ENCODE measurements around the gene PHF3.
"Not testable (repeated sequence)": the region's sequence is repeated elsewhere in the genome, so short reads cannot be mapped to it uniquely, and the experiment has no call there.

The PHF3 gene

GRCh38 chr6:63709148-63709547, 73.5 kb downstream of the PHF3 start:
- no peak for DNase-seq

GRCh38 chr6:63713332-63713731, 77.7 kb downstream of the PHF3 start:
- DNase-seq = no peak

DNA sequence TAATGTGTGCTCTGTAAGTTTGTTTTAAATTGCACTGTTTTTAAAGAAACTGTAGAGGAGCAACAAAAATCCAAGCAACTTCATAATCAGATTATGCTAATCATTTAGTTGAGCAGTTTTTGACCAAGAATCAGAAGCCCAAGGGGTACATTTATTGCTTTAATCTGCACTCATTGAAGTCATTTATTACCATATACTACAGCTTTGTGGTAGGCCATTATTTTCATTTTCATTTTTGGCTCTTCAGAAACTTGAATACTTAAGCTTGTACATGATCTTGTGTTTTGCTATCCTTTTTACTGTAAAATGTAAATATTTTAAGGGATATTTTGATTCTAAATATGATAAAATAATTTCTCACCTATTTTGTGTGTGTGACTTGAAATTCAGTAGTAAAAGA, 78.5 kb downstream of the PHF3 start:
- DNase-seq = no peak

DNA sequence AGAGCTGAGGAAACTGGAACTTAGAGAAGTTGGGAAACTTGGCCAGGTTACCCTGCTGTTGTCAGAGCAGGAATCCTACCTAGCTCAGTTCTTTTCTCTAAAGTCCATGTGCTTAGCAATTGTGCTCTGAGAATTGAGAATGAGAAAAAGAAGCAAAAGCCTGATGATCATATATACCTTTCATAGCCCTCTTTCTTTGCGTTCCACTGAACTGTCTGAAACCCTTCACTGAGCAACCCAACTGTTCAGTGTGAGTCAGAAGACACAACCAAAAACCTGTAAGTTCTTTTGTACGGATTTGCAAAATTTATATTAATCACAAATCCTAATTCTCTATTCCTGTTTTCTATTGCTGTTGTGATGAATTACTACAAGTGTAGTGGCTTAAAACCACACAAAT, 80.6 kb downstream of the PHF3 start:
- DNase-seq = no peak

GRCh38 chr6:63721181-63721580, 85.6 kb downstream of the PHF3 start:
- no peak for DNase-seq

DNA sequence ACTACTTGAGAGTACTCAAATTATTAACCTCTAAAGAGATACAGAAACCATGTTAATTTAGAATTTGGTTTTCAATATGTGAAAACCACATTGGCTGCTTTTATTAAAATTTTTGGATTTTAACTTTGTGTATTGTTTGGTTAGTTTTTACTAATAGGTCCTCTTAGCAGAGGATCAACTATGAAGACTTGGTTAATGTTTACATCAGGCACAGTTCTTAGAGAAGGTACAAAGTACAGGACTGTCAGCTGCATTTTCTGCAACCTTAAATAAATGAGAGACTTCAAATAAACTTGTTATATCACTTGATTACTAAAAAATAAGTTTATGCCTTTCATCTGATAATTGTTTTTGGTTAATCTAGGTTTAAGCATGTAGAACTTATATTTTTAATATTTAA, 89.1 kb downstream of the PHF3 start:
- DNase-seq = no peak

DNA sequence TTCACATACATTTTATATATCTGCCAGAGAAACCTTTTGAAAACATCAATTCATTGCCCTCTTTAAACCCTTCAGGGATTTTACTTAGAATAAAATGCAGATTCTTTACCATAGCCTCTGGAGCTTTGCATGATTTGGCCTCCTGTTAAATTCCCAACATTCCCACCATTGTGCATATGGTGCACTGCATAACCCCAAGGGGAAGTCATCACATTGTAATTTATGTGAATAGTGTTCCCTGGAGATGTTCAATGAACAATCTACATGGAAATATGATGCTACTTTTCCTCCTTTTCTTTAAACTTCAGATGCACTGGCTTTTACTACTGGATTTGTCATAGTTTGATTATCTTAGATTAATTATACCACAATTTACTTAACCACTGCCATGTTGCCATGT, 94.7 kb downstream of the PHF3 start:
- DNase-seq = no peak

DNA sequence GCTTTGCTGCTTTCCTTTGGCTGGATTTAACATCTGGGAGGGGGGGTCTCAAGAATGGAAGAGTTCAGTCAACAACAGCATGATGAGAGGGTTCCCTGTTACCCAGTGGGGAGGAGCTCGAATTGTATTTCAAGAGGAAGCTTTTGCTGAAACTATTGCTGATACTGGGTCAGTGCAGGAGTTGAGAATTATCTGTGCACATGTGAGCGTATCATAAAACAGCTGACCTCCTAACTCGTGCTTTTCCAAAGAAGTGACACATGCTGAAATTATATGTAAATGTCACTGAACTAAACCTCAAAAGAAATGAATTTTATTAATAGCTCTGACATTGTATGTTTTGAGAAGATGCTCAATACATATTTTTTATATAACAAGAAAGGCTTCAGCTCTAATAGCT, 96.3 kb downstream of the PHF3 start:
- DNase-seq = no peak

GRCh38 chr6:63732336-63732735, 96.7 kb downstream of the PHF3 start:
- DNase-seq = no peak

- DNase-seq = no peak
Observed at GRCh38 chr6:63734923-63735322, 99.3 kb downstream of the PHF3 start.

GRCh38 chr6:63738190-63738589, 102.6 kb downstream of the PHF3 start:
- DNase-seq = not testable (repeated sequence)

DNA sequence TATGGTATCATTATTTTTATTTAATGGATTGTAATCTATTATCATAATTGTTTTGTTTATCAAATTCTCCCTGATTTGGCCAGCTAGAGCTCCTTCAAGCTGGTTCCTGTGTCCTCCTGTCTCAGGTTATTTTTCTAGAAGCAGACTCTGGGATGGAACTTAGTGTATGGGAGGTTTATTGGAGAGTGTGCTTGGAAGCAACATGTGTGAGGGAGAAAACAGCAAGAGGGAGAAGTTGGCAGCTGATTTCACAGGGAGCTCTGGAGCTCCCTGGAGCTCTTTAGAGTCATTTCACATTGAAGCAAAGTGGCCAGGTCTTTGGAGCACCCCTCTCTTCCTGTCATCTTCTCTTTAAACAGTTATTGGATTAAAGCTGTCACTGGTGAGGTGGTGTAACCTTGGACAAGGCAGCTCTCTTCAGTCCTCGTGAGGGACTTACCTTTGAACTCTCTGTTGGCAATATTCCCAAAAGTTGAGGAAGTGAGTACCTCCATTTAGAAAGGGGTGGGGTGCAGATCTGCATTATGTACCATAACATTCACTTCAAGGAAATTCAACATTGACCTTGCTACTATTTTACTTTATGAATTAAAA, 103.6 kb downstream of the PHF3 start:
- no peak for DNase-seq

DNA sequence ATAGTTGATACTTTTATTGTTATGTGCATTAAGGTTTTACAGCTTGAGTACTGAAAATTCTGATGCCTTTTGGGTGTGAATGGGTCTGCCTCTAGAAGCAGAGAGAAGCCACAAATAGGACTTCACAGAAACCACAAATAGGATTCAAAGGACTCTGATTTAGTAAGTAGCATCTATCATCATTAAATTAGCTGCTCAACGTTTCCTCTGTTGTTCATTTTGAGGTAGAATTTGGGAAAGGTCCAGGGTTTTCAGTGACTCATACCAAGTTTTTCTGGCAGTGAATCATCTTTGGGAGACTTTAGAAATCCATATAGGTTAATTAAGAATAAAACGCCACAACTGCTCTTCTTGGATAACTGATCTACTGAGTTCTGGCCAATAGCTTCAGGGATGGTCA, 105.1 kb downstream of the PHF3 start:
- DNase-seq = no peak

DNA sequence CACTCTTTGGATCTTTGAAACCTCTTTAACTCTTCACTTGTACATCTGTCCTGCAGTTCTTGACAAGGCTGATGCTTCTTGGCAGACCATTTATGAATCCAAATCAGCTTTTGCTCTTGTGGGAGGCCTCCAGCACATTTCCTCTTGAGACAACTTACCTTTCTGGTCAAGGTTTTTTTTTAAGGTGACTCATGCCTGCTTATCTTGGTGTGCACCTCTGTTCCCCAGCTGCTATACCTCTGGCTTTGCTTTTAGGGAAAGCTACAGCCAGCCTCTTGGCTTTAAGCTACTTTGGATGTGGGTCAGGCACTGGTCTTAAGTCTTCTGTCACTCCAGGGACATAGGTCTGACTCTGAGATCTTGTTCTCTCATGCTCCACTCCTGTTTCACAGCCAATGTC, 106.5 kb downstream of the PHF3 start:
- DNase-seq = no peak

DNA sequence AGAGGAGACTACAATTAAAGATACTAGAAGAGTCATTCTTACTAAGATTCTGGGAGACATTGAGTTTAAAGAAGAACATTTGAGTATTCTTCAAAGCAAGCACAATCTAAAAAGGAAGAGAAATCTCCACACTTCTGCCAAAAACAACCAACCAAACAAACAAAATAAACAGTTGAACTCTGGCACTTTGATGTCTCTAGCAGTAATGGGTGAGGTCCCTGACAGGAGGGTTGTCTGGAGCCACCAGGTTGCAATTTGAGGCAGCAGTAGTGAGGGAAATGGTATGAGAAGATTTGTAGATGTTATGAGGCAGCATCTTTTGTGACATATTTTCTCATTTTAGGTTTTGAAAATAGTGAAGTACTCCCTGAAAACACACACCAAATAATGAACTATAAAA, 108.1 kb downstream of the PHF3 start:
- DNase-seq = no peak

DNA sequence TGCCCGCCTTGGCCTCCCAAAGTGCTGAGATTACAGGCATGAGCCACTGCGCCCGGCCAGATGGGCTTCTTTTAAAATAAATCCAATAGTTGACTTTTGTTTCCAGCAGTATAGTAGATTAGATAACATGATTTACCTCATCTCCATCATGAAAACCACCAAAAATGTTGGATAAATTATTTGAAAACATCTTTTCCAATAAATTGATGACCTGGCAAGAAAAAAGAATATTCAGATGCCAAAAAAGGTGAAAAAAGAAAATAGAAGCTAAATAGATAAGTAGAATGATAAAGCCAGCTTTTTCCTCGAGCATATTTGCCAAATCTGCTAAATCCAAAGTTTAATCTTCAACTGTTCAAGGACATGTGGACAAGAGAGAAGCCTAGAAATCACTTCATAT, 109.2 kb downstream of the PHF3 start:
- DNase-seq = no peak

GRCh38 chr6:63745784-63746183, 110.2 kb downstream of the PHF3 start:
- no peak for DNase-seq

GRCh38 chr6:63750400-63750799, 114.8 kb downstream of the PHF3 start:
- no peak for DNase-seq

GRCh38 chr6:63757275-63757674, 121.7 kb downstream of the PHF3 start:
- not testable (repeated sequence) for DNase-seq

GRCh38 chr6:63757826-63758225, 122.2 kb downstream of the PHF3 start:
- no peak for DNase-seq

DNA sequence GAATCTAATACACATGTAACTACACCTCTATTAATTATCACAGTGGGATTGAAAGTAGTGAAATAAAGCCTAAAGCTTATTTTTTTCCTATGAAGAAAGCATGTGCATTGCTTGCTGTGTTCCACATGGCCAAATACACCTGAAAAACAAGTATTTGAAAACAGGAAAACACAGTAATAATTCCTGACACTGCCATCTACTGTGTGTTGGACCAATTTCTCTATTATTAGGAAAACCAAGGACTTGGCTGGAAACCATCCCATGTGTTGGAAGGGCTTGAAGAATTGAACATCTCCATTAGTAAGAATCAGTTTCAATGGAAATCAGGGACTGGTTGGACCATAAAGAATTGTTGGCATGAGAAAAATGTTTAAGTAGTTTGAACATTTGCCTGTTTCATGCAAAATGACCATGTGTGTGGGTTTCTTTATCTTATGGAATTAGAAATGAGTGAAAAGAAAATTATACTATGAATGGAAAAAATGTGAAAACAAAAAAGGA, 124.1 kb downstream of the PHF3 start:
- DNase-seq = no peak

- no peak for DNase-seq
Observed at GRCh38 chr6:63760199-63760598, 124.6 kb downstream of the PHF3 start.

- DNase-seq = peak; percentile 44
Observed at GRCh38 chr6:63764318-63764916, 128.8 kb downstream of the PHF3 start.
